DMS53 treated with DMSO at 0.1 percent for 48 hours (cell line): ENCODE measurements around the gene GRIK3.

ENCODE experiments used
- DNase-seq: peaks from one replicate; lab custom pipeline; 2025; ENCODE audit not compliant: unreplicated experiment; lab: John Stamatoyannopoulos, UW

The GRIK3 gene

GRCh38 chr1:36881541-36881940, 152.8 kb downstream of the GRIK3 start:
- DNase-seq = no peak

GRCh38 chr1:36881068-36881405, 153.3 kb downstream of the GRIK3 start:
- DNase-seq = no peak

GRCh38 chr1:36880155-36881067, 153.9 kb downstream of the GRIK3 start:
- DNase-seq = no peak

- DNase-seq = no peak
Measured at GRCh38 chr1:36879613-36880012, 154.7 kb downstream of the GRIK3 start.

- DNase-seq = no peak
Measured at GRCh38 chr1:36876990-36877389, 157.3 kb downstream of the GRIK3 start.

GRCh38 chr1:36874271-36875060, 159.8 kb downstream of the GRIK3 start:
- no peak for DNase-seq

GRCh38 chr1:36872858-36873257, 161.5 kb downstream of the GRIK3 start:
- DNase-seq = no peak

- no peak for DNase-seq
Measured at GRCh38 chr1:36872126-36872754, 162.1 kb downstream of the GRIK3 start.

GRCh38 chr1:36871146-36871971, 163.0 kb downstream of the GRIK3 start:
- no peak for DNase-seq

- no peak for DNase-seq
Measured at GRCh38 chr1:36869826-36870225, 164.5 kb downstream of the GRIK3 start.

GRCh38 chr1:36869054-36869453, 165.3 kb downstream of the GRIK3 start:
- DNase-seq = no peak

- DNase-seq = no peak
Measured at GRCh38 chr1:36867575-36867974, 166.7 kb downstream of the GRIK3 start.

GRCh38 chr1:36866169-36866814, 168.0 kb downstream of the GRIK3 start:
- no peak for DNase-seq

GRCh38 chr1:36865602-36865900, 168.8 kb downstream of the GRIK3 start:
- DNase-seq = no peak

- no peak for DNase-seq
Measured at GRCh38 chr1:36864823-36865601, 169.3 kb downstream of the GRIK3 start.

- no peak for DNase-seq
Measured at GRCh38 chr1:36864182-36864822, 170.0 kb downstream of the GRIK3 start.

GRCh38 chr1:36863500-36863899, 170.8 kb downstream of the GRIK3 start:
- DNase-seq = no peak

- DNase-seq = no peak
Measured at GRCh38 chr1:36863061-36863460, 171.3 kb downstream of the GRIK3 start.

- DNase-seq = no peak
Measured at GRCh38 chr1:36861375-36861774, 172.9 kb downstream of the GRIK3 start.
